Thymus (tissue), 14 donors: ENCODE measurements around the gene DNAH14. TPM values are rescaled to one million over a fixed set of nuclear protein-coding genes. Genes with fewer than 3 reads are reported as not detected.
"Not testable (repeated sequence)": the region's sequence is repeated elsewhere in the genome, so short reads cannot be mapped to it uniquely, and the experiment has no call there.

Source experiments
- DNase-seq, 9 donors: peaks; one replicate each; pipeline ENCODE4 v3.0.0-alpha.2; 2013; ENCODE audit warnings: low spot score in 9 of 9, low read depth in 6 of 9, missing footprints in 1 of 9
- H3K27ac ChIP-seq, 2 donors: one replicate each; pipeline ENCODE4 v1.5.1; 2013; ENCODE audit warnings: control low read depth in 1 of 2, low read depth in 1 of 2, low read length in 1 of 2, mild to moderate bottlenecking in 1 of 2, moderate library complexity in 1 of 2
- H3K27me3 ChIP-seq, 2 donors: one replicate each; pipeline ENCODE4 v1.5.1; 2013; ENCODE audit warnings: low read length in 1 of 2; ENCODE audit not compliant: control insufficient read depth in 2 of 2, insufficient read depth in 1 of 2
- H3K36me3 ChIP-seq, 2 donors: one replicate each; pipeline ENCODE4 v1.5.1; 2013; ENCODE audit warnings: low read length in 1 of 2, mild to moderate bottlenecking in 1 of 2, moderate library complexity in 1 of 2; ENCODE audit not compliant: control insufficient read depth in 2 of 2, insufficient read depth in 2 of 2
- H3K4me1 ChIP-seq, 2 donors: one replicate each; pipeline ENCODE4 v1.5.1; 2013; ENCODE audit warnings: low read length in 2 of 2; ENCODE audit not compliant: control insufficient read depth in 2 of 2, insufficient read depth in 2 of 2
- H3K4me3 ChIP-seq, 2 donors: one replicate each; pipeline ENCODE4 v1.5.1; 2013; ENCODE audit warnings: low read length in 2 of 2, control low read depth in 1 of 2, mild to moderate bottlenecking in 1 of 2
- H3K9me3 ChIP-seq, 2 donors: one replicate each; pipeline ENCODE4 v1.5.1; 2013; ENCODE audit warnings: low read length in 1 of 2, mild to moderate bottlenecking in 1 of 2; ENCODE audit not compliant: control insufficient read depth in 2 of 2, insufficient read depth in 1 of 2
- WGBS: extraction: QIAGEN DNeasy Blood & Tissue Kit; methylation state at CpG from one replicate; pipeline ENCODE4 v1.1.7; 2013; 5-methylcytosine and 5-hydroxymethylcytosine counted together
- long read RNA-seq, 10 donors: transcript quantifications; one replicate each; lab custom pipeline, GENCODE V29; 2026
- polyA plus RNA-seq: library from polyadenylated mRNA; stranded (reverse); fragments of 200-250 nt; gene quantifications from one replicate; pipeline ENCODE4 v1.2.3, GENCODE V29; 2013
- total RNA-seq: library from RNA; stranded (reverse); fragments of 120-200 nt; gene quantifications from one replicate; pipeline ENCODE4 v1.2.4, GENCODE V29; 2013
- donor health status: healthy.

The DNAH14 gene
- 31.9 TPM for total RNA-seq
- 5.0 TPM for polyA plus RNA-seq
- long read RNA-seq, donor 1 = 0 reads
- long read RNA-seq, donor 2, partial matches to known transcripts = 0 of 1 reads
- long read RNA-seq, donor 2, other reads (novel, unspliced or antisense) = 0 of 1 reads
- long read RNA-seq, donor 3, partial matches to known transcripts = 0 of 1 reads
- long read RNA-seq, donor 3, other reads (novel, unspliced or antisense) = 0 of 1 reads
- long read RNA-seq, donor 4 = 0 reads
- long read RNA-seq, donor 5, partial matches to known transcripts = 0 of 2 reads
- long read RNA-seq, donor 5, other reads (novel, unspliced or antisense) = 0 of 2 reads
- long read RNA-seq, donor 6, partial matches to known transcripts = 0 of 1 reads
- long read RNA-seq, donor 6, other reads (novel, unspliced or antisense) = 0 of 1 reads
- long read RNA-seq, donor 7, partial matches to known transcripts = 0 of 2 reads
- long read RNA-seq, donor 7, other reads (novel, unspliced or antisense) = 0 of 2 reads
- long read RNA-seq, donor 8 = 0 reads
- long read RNA-seq, donor 9 = 0 reads
- long read RNA-seq, donor 10, partial matches to known transcripts = 0 of 1 reads
- long read RNA-seq, donor 10, other reads (novel, unspliced or antisense) = 0 of 1 reads

GRCh38 chr1:224929335-224930237 lies at the start of gene DNAH14:
TSS of gene DNAH14 (plus strand) at chr1:224929675. CDS start at chr1:224952703, 23,028 bp downstream.
- DNase-seq = peak in 6 of 9 donors; percentile 14 to 59 (median 30)
- Histone ChIP-seq H3K27ac (no peak within 1 kb of the TSS), H3K36me3 (no peaks in the 10 kb centered on the region), H3K4me1 (peaks cover 0 to 6% of the 10 kb centered on the region in 2 donors), H3K9me3 (no peaks in the 10 kb centered on the region), H3K4me3 (peak within 1 kb of the TSS; percentile 57 to 65), H3K27me3 (peaks cover 0 to 4% of the 10 kb centered on the region in 2 donors)
- whole genome bisulfite sequencing = 2% methylated on average over 75 of the region's 75 CpGs

- Histone ChIP-seq H3K4me3 (no peak overlapping the region), H3K27ac (no peak overlapping the region), H3K9me3 (no peaks in the 10 kb centered on the region), H3K27me3 (no peaks in the 10 kb centered on the region), H3K4me1 (no peaks in the 10 kb centered on the region), H3K36me3 (no peaks in the 10 kb centered on the region)
- 99% methylated on average over 8 of the region's 8 CpGs for WGBS
- no peak for DNase-seq
Measured at GRCh38 chr1:224880593-224881307, 48.7 kb upstream of the DNAH14 start.

GRCh38 chr1:224881308-224881692 lies 48.2 kb upstream of the DNAH14 start:
- H3K36me3 ChIP-seq, H3K27me3 ChIP-seq, H3K9me3 ChIP-seq, H3K4me1 ChIP-seq, H3K4me3 ChIP-seq, DNase-seq, H3K27ac ChIP-seq: not testable (repeated sequence)
- 82% methylated on average over 5 of the region's 5 CpGs for WGBS

GRCh38 chr1:224881762-224882211 lies 47.7 kb upstream of the DNAH14 start:
- no peaks in the 10 kb centered on the region for H3K27me3 ChIP-seq
- no peak for DNase-seq
- H3K36me3 ChIP-seq = no peaks in the 10 kb centered on the region
- H3K9me3 ChIP-seq = no peaks in the 10 kb centered on the region
- H3K4me1 ChIP-seq = no peaks in the 10 kb centered on the region
- H3K4me3 ChIP-seq = no peak overlapping the region
- no peak overlapping the region for H3K27ac ChIP-seq

GRCh38 chr1:224882264-224882663 lies 47.2 kb upstream of the DNAH14 start:
- whole genome bisulfite sequencing = 94% methylated on average over 4 of the region's 4 CpGs
- no peaks in the 10 kb centered on the region for H3K36me3 ChIP-seq
- no peak overlapping the region for H3K4me3 ChIP-seq
- no peaks in the 10 kb centered on the region for H3K4me1 ChIP-seq
- H3K27ac ChIP-seq = no peak overlapping the region
- DNase-seq = no peak
- no peaks in the 10 kb centered on the region for H3K9me3 ChIP-seq
- H3K27me3 ChIP-seq = no peaks in the 10 kb centered on the region

- H3K27me3 ChIP-seq = no peaks in the 10 kb centered on the region
- WGBS = 97% methylated on average over 2 of the region's 2 CpGs
- H3K9me3 ChIP-seq = no peaks in the 10 kb centered on the region
- H3K4me1 ChIP-seq = no peaks in the 10 kb centered on the region
- no peak overlapping the region for H3K4me3 ChIP-seq
- H3K27ac ChIP-seq = no peak overlapping the region
- DNase-seq = no peak
- no peaks in the 10 kb centered on the region for H3K36me3 ChIP-seq
Measured at GRCh38 chr1:224883091-224883490, 46.4 kb upstream of the DNAH14 start.

GRCh38 chr1:224884361-224884801 lies 45.1 kb upstream of the DNAH14 start:
- no peaks in the 10 kb centered on the region for H3K36me3 ChIP-seq
- H3K27ac ChIP-seq = no peak overlapping the region
- H3K27me3 ChIP-seq = no peaks in the 10 kb centered on the region
- no peaks in the 10 kb centered on the region for H3K4me1 ChIP-seq
- DNase-seq = no peak
- no peaks in the 10 kb centered on the region for H3K9me3 ChIP-seq
- H3K4me3 ChIP-seq = no peak overlapping the region
- WGBS = 85% methylated on average over 1 of the region's 1 CpG

GRCh38 chr1:224885376-224885775 lies 44.1 kb upstream of the DNAH14 start:
- not testable (repeated sequence) for H3K9me3 ChIP-seq, H3K27me3 ChIP-seq, H3K4me3 ChIP-seq, H3K4me1 ChIP-seq, H3K36me3 ChIP-seq, H3K27ac ChIP-seq, DNase-seq
- WGBS = 95% methylated on average over 2 of the region's 2 CpGs
